Activated T-helper 2 cell treated with anti-CD3 and anti-CD28 coated beads, Interferon-gamma antibody, Interleukin-2, Interleukin-4, amounts not matched to agents 10 μg/mL and 5 μg/mL and 100 μg/mL, durations not matched to agents 14 hours and 24 hours and 36 hours (primary cell): ENCODE results near the gene ACIN1. TPM values are rescaled to one million over a fixed set of nuclear protein-coding genes. Genes with fewer than 3 reads are reported as not detected.

Experiments
- DNase-seq: peaks from one replicate; pipeline ENCODE4 v3.0.0; 2021; ENCODE audit warnings: low spot score
- H3K27ac Mint-ChIP-seq: one replicate; pipeline ENCODE4 v1.8.0; 2021; ENCODE audit warnings: mixed read lengths
- H3K27me3 Mint-ChIP-seq: one replicate; pipeline ENCODE4 v1.8.0; 2021; ENCODE audit warnings: low read depth, mixed read lengths
- H3K36me3 Mint-ChIP-seq: one replicate; pipeline ENCODE4 v1.8.0; 2021; ENCODE audit warnings: low read depth, mixed read lengths
- H3K4me1 Mint-ChIP-seq: one replicate; pipeline ENCODE4 v1.8.0; 2021; ENCODE audit warnings: low read depth, mixed read lengths
- H3K4me3 Mint-ChIP-seq: one replicate; pipeline ENCODE4 v1.8.0; 2021; ENCODE audit warnings: low read depth, mild to moderate bottlenecking, moderate library complexity, mixed read lengths
- H3K9me3 Mint-ChIP-seq: one replicate; pipeline ENCODE4 v1.8.0; 2021; ENCODE audit warnings: mixed read lengths
- intact Hi-C: fragments of 100-400 bp; cut with micrococcal nuclease; formaldehyde crosslinking; loops from one replicate; pipeline ENCODE4 v1.15.1; 2023
- total RNA-seq: library from RNA; stranded (reverse); gene quantifications from 2 replicates; pipeline ENCODE4 v1.2.3, GENCODE V29; 2022

Gene ACIN1
- total RNA-seq, 1 donor from 2014 or later, result 213 TPM

DNA sequence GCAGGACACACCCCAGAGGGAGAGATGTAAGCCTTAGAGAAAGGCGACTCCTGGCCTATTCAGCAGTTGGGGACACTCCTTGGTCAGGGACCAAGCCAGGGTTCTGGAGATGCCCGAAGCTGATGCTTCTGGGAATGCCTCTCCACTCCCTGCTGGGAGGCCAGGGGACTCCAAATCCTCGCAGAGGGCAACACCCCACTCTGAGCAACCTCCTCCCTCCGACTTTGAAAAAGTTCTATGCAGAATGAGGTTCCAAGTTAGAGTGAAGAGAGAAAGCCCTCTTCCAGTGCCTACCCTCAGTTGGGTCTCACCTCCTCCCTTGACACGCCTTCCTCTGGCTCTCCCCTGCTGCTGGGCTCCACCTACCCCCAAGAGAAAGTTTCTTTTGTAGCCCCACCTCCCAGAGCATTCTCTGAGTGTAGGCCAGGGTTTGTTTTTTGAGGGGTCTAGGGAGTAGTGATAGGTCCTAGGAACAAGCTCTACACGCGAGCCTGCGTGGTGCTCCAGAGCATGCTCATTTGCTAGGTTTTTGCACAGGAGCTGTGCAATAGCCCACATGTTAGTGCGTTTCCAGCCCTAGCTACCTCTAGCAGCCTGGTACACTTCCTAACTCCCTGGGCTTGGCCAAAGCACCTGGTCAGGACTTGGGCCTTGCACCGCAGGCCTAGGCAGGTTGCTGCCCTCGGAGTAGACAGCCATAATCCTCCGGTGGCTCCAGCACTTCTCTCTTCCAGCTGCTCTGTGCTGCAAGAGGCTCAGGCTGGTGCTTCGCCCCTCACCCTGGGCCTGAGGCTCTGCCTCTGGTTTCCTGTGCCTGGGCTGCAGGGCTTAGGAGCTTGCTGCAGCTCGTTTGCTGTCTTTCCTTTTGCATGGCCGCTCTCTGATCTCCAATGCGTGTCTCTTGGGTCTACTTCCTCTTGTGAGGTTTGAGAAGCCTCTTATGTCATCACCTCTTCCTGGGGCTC is 24.7 kb upstream of the ACIN1 start:
- no peak overlapping the region for H3K4me3 Mint-ChIP-seq
- no peaks in the 10 kb centered on the region for H3K36me3 Mint-ChIP-seq
- H3K27me3 Mint-ChIP-seq, result no peaks in the 10 kb centered on the region
- peaks cover 23% of the 10 kb centered on the region for H3K4me1 Mint-ChIP-seq
- peak overlapping the region; percentile 64 for H3K27ac Mint-ChIP-seq
- intact Hi-C loops, result loop anchor here (1.0 to 5.0 kb wide), 3 partner anchors 38 to 182 kb away; no protein-coding TSS in a partner anchor
- H3K9me3 Mint-ChIP-seq, result no peaks in the 10 kb centered on the region
- DNase-seq, result no peak

GRCh38 chr14:23118506-23119362 is 23.8 kb upstream of the ACIN1 start, which contains the start of gene CEBPE:
Gene CEBPE (minus strand): TSS chr14:23119255. CDS start chr14:23119091, 164 bp downstream.
- H3K4me3 Mint-ChIP-seq, result no peak within 1 kb of the TSS
- intact Hi-C loops, result no loop called here
- no peak for DNase-seq

DNA sequence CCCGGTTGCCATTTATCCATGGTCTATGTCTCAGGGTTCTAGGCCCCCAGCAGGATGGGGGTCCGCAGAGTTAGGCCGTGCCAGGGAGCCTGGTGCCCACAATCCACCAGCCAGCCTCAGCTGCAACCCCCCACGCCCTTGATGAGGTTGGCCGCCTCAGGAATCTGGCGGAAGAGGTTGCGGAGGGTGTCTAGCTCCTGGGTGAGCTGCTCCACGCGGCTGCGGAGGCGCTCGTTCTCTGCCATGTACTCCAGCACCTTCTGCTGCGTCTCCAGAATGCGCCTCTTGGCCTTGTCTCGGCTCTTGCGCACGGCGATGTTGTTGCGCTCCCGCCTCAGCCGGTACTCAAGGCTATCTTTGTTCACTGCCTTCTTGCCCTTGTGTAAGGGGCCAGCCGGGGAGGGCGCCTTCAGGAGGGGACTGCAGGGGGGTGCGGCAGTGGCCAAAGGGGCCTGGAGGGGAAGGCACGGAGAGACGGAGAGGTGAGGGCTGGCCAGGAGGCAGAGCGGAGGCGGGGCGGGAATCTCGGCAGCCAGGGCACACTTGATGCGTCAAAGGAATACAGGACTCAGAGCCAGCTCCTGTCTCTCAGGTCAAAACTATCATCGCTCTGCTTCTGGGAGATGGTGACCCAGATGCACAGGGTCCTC is 22.6 kb upstream of the ACIN1 start:
- Mint-ChIP-seq H3K4me1 (peaks cover 26% of the 10 kb centered on the region), H3K9me3 (no peaks in the 10 kb centered on the region), H3K27ac (no peak overlapping the region), H3K27me3 (no peaks in the 10 kb centered on the region), H3K4me3 (no peak overlapping the region), H3K36me3 (no peaks in the 10 kb centered on the region)
- no peak for DNase-seq
- intact Hi-C loops, result no loop called here

More at GRCh38 chr14:23118506-23119362, 23.8 kb upstream of the ACIN1 start, which contains the start of gene CEBPE:
- peaks cover 26% of the 10 kb centered on the region for H3K4me1 Mint-ChIP-seq
- H3K36me3 Mint-ChIP-seq, result no peaks in the 10 kb centered on the region
- peak within 1 kb of the TSS; percentile 64 for H3K27ac Mint-ChIP-seq
- no peaks in the 10 kb centered on the region for H3K27me3 Mint-ChIP-seq
- no peaks in the 10 kb centered on the region for H3K9me3 Mint-ChIP-seq

- Mint-ChIP-seq H3K4me3 (no peak overlapping the region), H3K36me3 (no peaks in the 10 kb centered on the region), H3K9me3 (no peaks in the 10 kb centered on the region), H3K27ac (no peak overlapping the region), H3K4me1 (peaks cover 20% of the 10 kb centered on the region), H3K27me3 (no peaks in the 10 kb centered on the region)
- no peak for DNase-seq
- intact Hi-C loops, result no loop called here
These were observed 21.0 kb upstream of the ACIN1 start for GRCh38 chr14:23115918-23116317.

GRCh38 chr14:23115039-23115731 is 20.2 kb upstream of the ACIN1 start:
- Mint-ChIP-seq H3K9me3 (no peaks in the 10 kb centered on the region), H3K27me3 (no peaks in the 10 kb centered on the region), H3K4me3 (no peak overlapping the region), H3K36me3 (no peaks in the 10 kb centered on the region), H3K4me1 (peaks cover 13% of the 10 kb centered on the region), H3K27ac (no peak overlapping the region)
- intact Hi-C loops, result no loop called here
- DNase-seq, result no peak

DNA sequence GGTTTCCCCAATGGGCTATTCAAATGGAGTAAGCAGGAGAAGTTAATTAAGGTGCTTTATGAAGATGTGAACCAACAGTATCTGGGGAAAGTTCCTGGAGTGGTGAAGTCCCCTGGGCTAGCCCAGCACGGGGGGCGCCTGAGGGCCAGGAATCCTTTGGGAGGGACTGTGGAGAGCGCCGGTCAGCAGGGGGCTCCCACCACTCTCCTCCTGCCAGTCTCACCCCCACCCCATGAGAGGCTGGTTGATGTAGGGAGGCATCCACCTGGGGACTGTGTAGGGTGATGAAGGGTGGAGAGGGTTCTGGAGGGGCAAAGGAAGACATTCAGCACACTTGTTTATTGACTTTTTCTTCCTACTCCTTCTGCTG is 19.7 kb upstream of the ACIN1 start:
- no peaks in the 10 kb centered on the region for H3K9me3 Mint-ChIP-seq
- H3K4me3 Mint-ChIP-seq, result no peak overlapping the region
- peaks cover 11% of the 10 kb centered on the region for H3K4me1 Mint-ChIP-seq
- H3K36me3 Mint-ChIP-seq, result no peaks in the 10 kb centered on the region
- no peak overlapping the region for H3K27ac Mint-ChIP-seq
- intact Hi-C loops, result no loop called here
- H3K27me3 Mint-ChIP-seq, result no peaks in the 10 kb centered on the region
- no peak for DNase-seq

- Mint-ChIP-seq H3K27me3 (no peaks in the 10 kb centered on the region), H3K36me3 (no peaks in the 10 kb centered on the region), H3K27ac (no peak overlapping the region), H3K9me3 (no peaks in the 10 kb centered on the region), H3K4me1 (peaks cover 10% of the 10 kb centered on the region), H3K4me3 (no peak overlapping the region)
- intact Hi-C loops, result no loop called here
- no peak for DNase-seq
These were observed 19.2 kb upstream of the ACIN1 start for GRCh38 chr14:23114120-23114458.

DNA sequence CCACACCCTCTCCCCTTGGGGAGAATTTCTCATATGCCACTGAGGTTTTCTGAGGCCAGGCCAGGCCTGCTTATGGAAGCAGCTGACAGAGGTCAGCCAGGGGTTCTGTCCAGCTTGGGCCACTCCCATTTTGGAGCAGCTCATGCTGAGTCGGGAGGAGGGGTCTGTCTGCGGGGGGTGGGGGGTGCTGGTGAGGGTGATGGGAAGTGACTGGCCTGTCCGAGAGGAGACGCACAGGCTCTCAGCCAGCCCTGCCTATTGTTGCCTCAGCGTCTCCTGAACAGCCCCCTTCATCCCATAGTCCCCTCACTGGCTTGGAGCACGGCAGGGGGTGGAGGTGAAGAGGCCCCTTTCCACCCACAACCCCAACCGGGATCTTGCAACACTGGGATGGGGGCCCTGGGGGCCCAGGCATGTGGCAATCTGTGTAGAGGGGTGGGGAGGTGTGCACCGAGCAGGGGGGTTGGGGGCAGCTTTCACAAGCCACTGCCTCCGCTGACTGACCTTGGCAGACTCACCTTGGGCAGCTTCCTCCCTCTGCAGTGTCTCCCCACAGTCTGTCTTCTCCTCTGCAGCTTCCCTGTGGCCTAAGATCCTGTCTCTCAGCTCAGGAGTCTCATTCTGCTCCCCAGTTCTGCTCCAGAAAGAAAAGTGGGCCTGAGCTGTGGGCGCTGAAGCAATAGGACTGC is 18.6 kb upstream of the ACIN1 start:
- DNase-seq, result no peak
- no peaks in the 10 kb centered on the region for H3K36me3 Mint-ChIP-seq
- peaks cover 10% of the 10 kb centered on the region for H3K4me1 Mint-ChIP-seq
- H3K9me3 Mint-ChIP-seq, result no peaks in the 10 kb centered on the region
- no peak overlapping the region for H3K4me3 Mint-ChIP-seq
- intact Hi-C loops, result no loop called here
- H3K27me3 Mint-ChIP-seq, result no peaks in the 10 kb centered on the region
- H3K27ac Mint-ChIP-seq, result no peak overlapping the region

GRCh38 chr14:23112359-23113178 is 17.6 kb upstream of the ACIN1 start:
- H3K27ac Mint-ChIP-seq, result no peak overlapping the region
- no peak overlapping the region for H3K4me3 Mint-ChIP-seq
- peaks cover 10% of the 10 kb centered on the region for H3K4me1 Mint-ChIP-seq
- H3K27me3 Mint-ChIP-seq, result no peaks in the 10 kb centered on the region
- intact Hi-C loops, result no loop called here
- no peak for DNase-seq
- no peaks in the 10 kb centered on the region for H3K36me3 Mint-ChIP-seq
- no peaks in the 10 kb centered on the region for H3K9me3 Mint-ChIP-seq

GRCh38 chr14:23110579-23111365 is 15.8 kb upstream of the ACIN1 start:
- Mint-ChIP-seq H3K36me3 (no peaks in the 10 kb centered on the region), H3K4me3 (no peak overlapping the region), H3K27ac (no peak overlapping the region), H3K27me3 (no peaks in the 10 kb centered on the region), H3K4me1 (peaks cover 10% of the 10 kb centered on the region), H3K9me3 (no peaks in the 10 kb centered on the region)
- no peak for DNase-seq
- intact Hi-C loops, result no loop called here

DNA sequence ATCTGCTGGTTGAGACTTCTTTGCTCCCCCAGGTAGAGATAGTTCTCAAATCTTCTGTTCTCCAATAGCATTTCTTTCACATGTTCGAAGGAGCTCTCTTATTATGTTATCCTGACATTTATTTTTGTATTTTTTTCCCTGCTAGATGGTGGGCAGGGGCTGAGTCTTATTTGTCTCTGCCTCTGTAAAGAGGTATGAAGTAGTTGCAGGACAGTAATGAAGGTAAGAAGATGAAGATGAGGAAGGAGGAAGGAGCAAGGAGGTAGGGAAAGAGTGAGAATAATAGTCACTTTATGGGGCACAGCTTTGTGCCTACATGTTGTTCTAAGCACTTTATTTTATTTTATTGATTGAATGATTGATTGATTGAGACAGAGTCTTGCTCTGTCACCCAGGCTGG is 14.8 kb upstream of the ACIN1 start:
- no peaks in the 10 kb centered on the region for H3K9me3 Mint-ChIP-seq
- no peaks in the 10 kb centered on the region for H3K27me3 Mint-ChIP-seq
- H3K4me1 Mint-ChIP-seq, result peaks cover 5% of the 10 kb centered on the region
- H3K4me3 Mint-ChIP-seq, result no peak overlapping the region
- H3K36me3 Mint-ChIP-seq, result no peaks in the 10 kb centered on the region
- DNase-seq, result no peak
- intact Hi-C loops, result no loop called here
- H3K27ac Mint-ChIP-seq, result no peak overlapping the region
